AG20443 (cell line): ENCODE data around the gene MTSS2.

Experiments
- DNase-seq: peaks from one replicate; pipeline ENCODE4 v3.0.0; 2012; ENCODE audit warnings: low spot score, mixed read lengths

MTSS2 gene

DNA sequence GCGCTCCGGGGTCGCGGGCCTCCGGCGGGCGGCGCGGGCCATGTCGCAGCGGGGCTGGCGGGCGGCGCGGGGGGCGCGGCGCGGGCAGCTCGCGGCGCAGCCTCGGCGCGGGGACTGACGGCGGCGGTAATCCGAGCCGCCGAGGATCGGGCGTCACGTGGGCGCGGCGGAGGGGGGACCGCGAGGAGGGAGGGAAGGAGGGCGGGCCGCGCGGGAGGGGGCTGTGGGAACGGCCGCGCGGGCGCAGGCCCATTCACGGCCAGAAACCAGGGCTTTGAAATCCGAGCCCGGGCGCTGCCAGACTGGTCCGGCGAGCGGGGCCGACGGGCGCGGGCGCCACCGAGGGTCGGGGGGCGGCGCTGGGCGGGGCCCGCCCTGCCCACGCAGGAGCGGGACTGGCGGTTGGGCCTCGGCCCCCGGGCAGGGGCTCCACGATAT, at the start of gene MTSS2:
Gene MTSS2, minus strand, starts transcription at position 116 of the 438 bp plus-strand sequence. CDS start 262 bp downstream, outside the sequence.
- DNase-seq, result peak; percentile 98

- peak; percentile 87 for DNase-seq
Measured at GRCh38 chr16:70735141-70735979, 49.5 kb upstream of the MTSS2 start.

GRCh38 chr16:70734522-70735095, 48.8 kb upstream of the MTSS2 start:
- DNase-seq, result no peak

DNA sequence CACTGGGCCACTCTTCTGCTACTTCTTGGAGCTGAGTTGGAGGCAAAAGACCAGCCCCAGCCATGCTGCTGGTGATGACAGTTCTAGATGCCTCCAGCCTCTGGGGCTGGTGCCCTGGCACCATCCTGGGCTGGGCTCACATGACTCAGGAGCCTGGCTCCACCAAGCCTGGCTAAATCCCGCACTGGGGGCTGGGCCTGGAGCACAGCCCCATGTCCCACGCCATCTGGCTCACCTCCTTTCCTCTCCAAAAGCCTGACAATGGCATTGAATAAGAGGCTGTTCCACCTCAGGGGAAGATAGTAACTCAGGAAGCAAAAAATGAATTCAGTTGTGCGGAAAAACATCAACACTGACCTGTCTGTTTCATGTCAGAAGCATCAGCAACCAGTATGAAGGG, 45.1 kb upstream of the MTSS2 start:
- DNase-seq, result no peak

- DNase-seq, result no peak
Measured at GRCh38 chr16:70730031-70730430, 44.2 kb upstream of the MTSS2 start.

DNA sequence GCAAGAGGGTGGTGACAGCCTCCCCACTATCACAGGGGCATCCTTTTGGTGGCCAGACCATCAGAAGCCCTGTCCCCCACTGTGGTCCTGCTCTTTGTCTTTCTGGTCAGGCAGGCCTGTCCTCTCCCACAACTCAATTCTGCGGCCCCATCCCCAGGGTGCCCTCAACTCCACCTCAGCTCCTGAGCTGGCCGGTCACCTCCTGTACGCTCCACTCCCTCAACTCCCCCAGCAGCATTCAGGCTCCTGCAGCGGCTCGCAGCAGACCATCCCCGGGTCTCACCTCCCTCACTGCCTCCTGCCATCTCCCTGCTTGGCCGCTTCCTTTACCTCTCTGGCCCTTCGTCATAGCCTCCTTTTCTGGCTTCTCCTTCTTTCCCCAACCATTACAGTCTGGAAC, 43.4 kb upstream of the MTSS2 start:
- DNase-seq, result no peak

GRCh38 chr16:70728150-70728549, 42.3 kb upstream of the MTSS2 start:
- DNase-seq, result no peak

- no peak for DNase-seq
Measured at GRCh38 chr16:70726892-70727361, 41.1 kb upstream of the MTSS2 start.

GRCh38 chr16:70725912-70726828, 40.3 kb upstream of the MTSS2 start:
- no peak for DNase-seq

DNA sequence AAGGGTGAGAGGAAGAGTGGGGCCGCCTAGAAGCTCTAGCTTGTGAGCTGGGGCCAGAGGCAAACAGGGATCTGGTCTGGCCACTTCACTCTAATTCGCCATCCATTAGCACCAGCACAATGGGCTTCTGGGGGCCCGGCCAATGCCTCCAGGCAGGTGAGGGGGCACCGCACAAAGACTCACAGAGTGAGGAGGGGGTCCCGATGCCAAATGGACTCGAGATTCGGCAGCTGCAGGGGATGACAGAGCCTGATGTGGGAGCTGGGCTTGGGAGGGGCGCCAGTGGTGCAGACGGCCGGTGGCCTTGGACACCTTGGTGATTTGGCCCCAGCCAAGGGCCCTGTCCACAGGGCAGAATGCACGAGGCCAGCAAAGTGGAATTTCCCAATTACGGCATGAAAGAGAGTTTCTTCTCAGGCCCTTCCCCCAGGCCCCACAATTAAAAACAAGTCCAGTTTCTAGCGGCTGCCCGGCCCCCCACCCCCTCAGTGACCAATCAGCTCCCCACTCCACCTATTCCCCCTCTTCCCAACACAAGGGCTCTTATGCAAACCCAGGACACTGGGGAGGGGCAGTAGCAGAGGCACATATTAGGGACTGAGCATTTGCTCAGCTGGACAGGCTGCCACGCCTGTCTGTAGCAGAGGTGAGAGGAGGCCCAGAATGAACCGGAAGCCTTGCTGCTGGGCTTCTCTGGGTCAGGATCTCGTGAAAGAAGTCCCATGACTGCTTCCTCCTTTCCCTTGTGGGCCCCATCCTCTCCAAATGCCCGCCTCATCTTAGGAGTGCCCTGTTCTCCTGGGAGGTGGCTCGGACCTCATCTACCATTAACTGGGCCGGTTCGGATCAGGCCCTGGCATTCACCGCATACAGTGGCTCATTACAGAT, 39.4 kb upstream of the MTSS2 start:
- no peak for DNase-seq

- no peak for DNase-seq
Measured at GRCh38 chr16:70724146-70725023, 38.5 kb upstream of the MTSS2 start.

- DNase-seq, result no peak
Measured at GRCh38 chr16:70723740-70724145, 37.9 kb upstream of the MTSS2 start.

DNA sequence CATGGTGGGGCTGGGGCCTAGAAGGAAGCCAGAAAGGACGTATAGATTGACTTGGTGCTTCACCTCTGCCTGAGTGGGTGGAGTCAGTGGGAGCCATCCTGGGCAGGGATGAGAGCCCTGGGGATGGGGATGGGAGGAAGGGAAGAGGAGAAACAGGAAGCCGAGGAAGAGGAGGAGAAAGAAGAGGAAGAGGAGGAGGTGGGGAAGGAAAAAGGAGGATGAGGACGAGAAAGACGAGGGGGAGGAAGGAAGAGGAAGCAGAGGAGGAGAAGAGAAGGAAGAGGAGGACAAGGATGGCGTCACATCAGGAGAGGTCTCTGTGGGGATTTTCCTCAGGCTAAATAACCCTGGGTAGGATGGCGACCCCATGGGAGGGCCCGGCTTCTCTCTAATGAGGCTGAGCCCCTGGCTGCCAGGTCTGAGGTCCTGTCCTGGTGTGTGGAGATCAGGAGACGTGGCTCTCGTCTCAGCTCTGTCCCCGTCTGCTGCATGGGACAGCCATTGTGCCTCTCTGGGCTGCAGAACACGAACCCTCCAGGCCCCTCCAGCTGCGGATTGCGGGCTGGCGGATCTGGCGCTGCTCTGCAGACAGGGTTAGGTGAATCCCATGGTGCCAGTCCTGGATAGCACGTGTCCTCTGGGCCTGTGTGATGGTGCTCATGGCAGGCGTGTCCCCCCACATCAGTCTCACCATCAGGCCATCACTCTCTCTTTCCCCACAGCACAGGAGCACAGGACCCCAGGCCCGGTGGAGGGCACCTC, 35.5 kb upstream of the MTSS2 start:
- no peak for DNase-seq

DNA sequence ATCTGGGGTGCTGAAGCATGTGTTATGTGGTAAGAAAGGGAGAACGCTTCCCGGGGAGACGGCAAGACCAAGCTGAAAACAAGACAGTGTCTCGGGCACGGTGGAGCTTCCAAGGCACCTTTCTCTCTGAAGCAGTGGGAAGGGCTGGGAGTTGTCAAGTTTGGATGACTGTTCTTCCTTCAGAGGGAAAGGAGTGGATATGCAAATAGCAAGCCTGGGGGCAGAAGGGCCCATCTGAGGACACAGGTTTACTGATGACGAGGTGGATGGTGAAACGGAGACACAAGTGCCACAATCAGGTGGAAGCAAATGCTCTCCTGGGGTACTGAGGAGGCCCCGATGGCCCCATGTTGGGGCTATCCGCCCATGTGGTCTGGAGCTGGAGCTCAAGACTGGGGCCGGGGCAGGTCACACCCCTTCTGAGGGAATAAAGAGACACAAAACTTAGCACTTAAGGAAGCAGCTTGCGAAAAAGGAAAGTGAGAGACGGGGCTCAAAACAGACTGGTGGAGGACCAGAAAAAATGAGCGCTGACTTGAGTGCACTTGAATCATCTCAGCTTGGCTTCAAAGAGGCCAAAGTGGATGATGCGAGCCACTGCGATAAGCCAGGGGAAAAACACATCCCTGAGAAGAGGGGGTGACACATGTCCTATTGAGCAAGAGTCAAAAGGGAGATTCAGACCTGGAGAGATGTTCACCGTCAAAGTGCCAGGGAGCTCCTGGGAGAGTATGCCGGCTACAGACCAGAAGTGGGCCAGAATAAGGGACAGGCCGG, 34.8 kb upstream of the MTSS2 start:
- DNase-seq, result no peak

GRCh38 chr16:70717065-70717464, 31.2 kb upstream of the MTSS2 start:
- DNase-seq, result no peak

DNA sequence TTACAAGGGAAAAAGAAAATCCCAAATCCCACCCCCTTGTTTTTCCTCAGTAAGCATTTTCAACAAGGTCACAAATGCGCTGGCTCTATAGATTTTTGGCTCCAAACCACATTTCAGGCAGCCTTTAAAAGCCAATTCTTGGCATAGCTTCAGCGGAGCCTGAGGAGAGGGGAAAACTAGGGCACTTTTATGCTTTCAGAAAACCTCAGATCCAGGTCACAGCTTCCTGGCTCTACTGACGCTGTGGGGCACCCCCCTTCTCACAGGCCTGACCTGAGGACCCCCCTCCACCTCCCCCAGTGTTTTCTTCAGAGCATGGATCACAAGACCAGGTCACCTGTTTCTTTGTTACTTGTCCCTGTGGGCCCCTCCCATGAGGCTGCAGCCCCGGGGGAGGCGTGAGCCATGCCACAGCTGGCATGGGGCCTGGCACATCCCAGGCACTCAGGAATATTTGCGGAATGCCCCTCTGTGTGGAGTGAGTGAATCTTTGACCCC, 30.1 kb upstream of the MTSS2 start:
- DNase-seq, result no peak

DNA sequence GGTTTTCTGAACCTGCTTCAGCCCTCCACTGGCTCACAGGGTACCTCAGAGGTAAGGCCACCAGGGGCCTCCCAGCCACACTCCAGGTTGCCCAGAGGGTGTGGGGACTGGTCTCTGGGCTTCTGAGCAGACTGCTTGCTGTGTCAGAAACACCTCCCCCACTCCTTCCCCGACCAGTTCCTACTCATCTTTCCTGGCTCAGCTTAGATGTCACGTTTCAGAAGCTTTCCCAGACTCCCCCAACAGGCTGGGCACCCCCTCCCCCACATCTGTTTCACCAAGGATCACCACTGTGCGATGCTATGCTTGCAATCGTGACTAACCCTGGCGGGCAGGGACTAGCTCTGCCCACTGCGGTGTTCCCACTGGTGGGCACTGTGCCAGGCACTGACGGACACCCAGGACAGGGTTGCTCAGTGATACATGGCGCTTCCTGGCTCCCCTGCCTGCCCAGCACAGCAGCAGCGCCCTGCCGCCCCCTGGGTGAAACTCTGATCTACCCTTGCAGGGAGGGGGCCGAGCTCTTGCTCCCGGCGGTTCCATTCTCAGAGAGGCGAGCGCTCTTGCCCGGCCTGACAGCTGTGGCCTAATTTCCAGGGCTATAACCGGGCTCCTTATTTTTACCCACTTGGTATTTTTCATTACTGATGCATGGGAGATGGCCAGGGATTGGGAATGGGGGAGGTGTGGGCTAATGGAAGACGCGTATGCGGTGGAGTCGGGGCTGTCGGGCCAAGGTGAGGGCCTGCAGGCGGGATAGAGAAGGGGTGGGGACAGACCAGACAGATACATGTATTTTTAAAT, 29.4 kb upstream of the MTSS2 start:
- DNase-seq, result peak; percentile 95

GRCh38 chr16:70714581-70715054, 28.8 kb upstream of the MTSS2 start:
- peak; percentile 18 for DNase-seq
